HEK293 (cell line): ENCODE results near the gene MAML3.
A peak's percentile ranks its signal among the peaks of the same experiment; 100 is the strongest.

Experiments used
- CTCF ChIA-PET: fragments of 350-600 bp; formaldehyde crosslinking; extraction: SDS; loops from one replicate; lab custom pipeline; 2021; ENCODE audit warnings: antibody characterized with exemption; lab: Yijun Ruan, JAX
- POLR2A ChIA-PET: fragments of 300-600 bp; formaldehyde crosslinking; extraction: SDS; loops from one replicate; lab custom pipeline; 2020; ENCODE audit warnings: antibody characterized with exemption, inconsistent platforms; lab: Yijun Ruan, JAX
- H3K27ac ChIP-seq: fragments of 200-500 bp; sonication (Bioruptor generic); 2 replicates; pipeline ENCODE4 v1.5.1; 2014; ENCODE audit warnings: low read depth, low read length, control low read depth, inconsistent platforms; ENCODE audit errors: extremely low read depth
- H3K36me3 ChIP-seq, 2 experiments: fragments of 200-500 bp in 1 of 2; sonication (Bioruptor generic) in 1 of 2; 1 replicate in 1 of 2; 2 replicates in 1 of 2; pipeline ENCODE4 v1.5.1; 2014 to 2017; ENCODE audit warnings: inconsistent platforms in 2 of 2, low read length in 2 of 2; ENCODE audit not compliant: control insufficient read depth in 2 of 2, insufficient read depth in 1 of 2
- H3K4me1 ChIP-seq: fragments of 200-500 bp; sonication (Bioruptor generic); 2 replicates; pipeline ENCODE4 v1.5.1; 2014; ENCODE audit warnings: mild to moderate bottlenecking, low read length, inconsistent platforms; ENCODE audit not compliant: control insufficient read depth, insufficient read depth
- H3K4me3 ChIP-seq: 2 replicates; pipeline ENCODE4 v1.5.1; 2011; ENCODE audit warnings: low read depth, mild to moderate bottlenecking, control low read depth, low read length, moderate library complexity
- H3K9me3 ChIP-seq: fragments of 200-500 bp; sonication (Bioruptor generic); 2 replicates; pipeline ENCODE4 v1.5.1; 2014; ENCODE audit warnings: low read depth, low read length, inconsistent platforms; ENCODE audit not compliant: control insufficient read depth, insufficient read depth
- ATF2 ChIP-seq: fragments of 450-650 bp; formaldehyde crosslinking; IDR thresholded peaks from 2 replicates; pipeline ENCODE4 v1.5.1; 2016; ENCODE audit warnings: missing biosample characterization, missing genetic modification characterization, low read depth
- HIC1 ChIP-seq: fragments of 450-650 bp; formaldehyde crosslinking; IDR thresholded peaks from 2 replicates; pipeline ENCODE4 v1.5.1; 2016; ENCODE audit warnings: missing biosample characterization, missing genetic modification characterization
- MYNN ChIP-seq: fragments of 450-650 bp; formaldehyde crosslinking; IDR thresholded peaks from 2 replicates; pipeline ENCODE4 v1.5.1; 2016; ENCODE audit warnings: missing biosample characterization, missing genetic modification characterization, borderline replicate concordance
- MZF1 ChIP-seq: fragments of 450-650 bp; formaldehyde crosslinking; IDR thresholded peaks from 2 replicates; pipeline ENCODE4 v1.5.1; 2017; ENCODE audit warnings: missing biosample characterization, missing genetic modification characterization, borderline replicate concordance
- OVOL3 ChIP-seq: fragments of 450-650 bp; formaldehyde crosslinking; IDR thresholded peaks from 2 replicates; pipeline ENCODE4 v1.5.1; 2016; ENCODE audit warnings: missing biosample characterization, missing genetic modification characterization
- PRDM10 ChIP-seq: fragments of 450-650 bp; formaldehyde crosslinking; IDR thresholded peaks from 2 replicates; pipeline ENCODE4 v1.5.1; 2016; ENCODE audit warnings: missing biosample characterization, missing genetic modification characterization
- PRDM6 ChIP-seq: fragments of 450-650 bp; formaldehyde crosslinking; IDR thresholded peaks from 2 replicates; pipeline ENCODE4 v1.5.1; 2017; ENCODE audit warnings: missing biosample characterization, missing genetic modification characterization
- SALL2 ChIP-seq: fragments of 450-650 bp; formaldehyde crosslinking; IDR thresholded peaks from 2 replicates; pipeline ENCODE4 v1.5.0; 2017; ENCODE audit warnings: missing biosample characterization, mild to moderate bottlenecking, missing genetic modification characterization, borderline replicate concordance
- ZNF10 ChIP-seq: fragments of 450-650 bp; formaldehyde crosslinking; IDR thresholded peaks from 2 replicates; pipeline ENCODE4 v1.5.1; 2017; ENCODE audit warnings: missing biosample characterization, missing genetic modification characterization
- ZNF132 ChIP-seq: fragments of 450-650 bp; formaldehyde crosslinking; IDR thresholded peaks from 2 replicates; pipeline ENCODE4 v1.5.1; 2017; ENCODE audit warnings: missing biosample characterization, missing genetic modification characterization, borderline replicate concordance
- ZNF133 ChIP-seq: fragments of 450-650 bp; formaldehyde crosslinking; IDR thresholded peaks from 2 replicates; pipeline ENCODE4 v1.5.1; 2016; ENCODE audit warnings: missing biosample characterization, missing genetic modification characterization
- ZNF423 ChIP-seq: fragments of 450-650 bp; formaldehyde crosslinking; IDR thresholded peaks from 2 replicates; pipeline ENCODE4 v1.5.1; 2016; ENCODE audit warnings: missing biosample characterization, missing genetic modification characterization
- ZNF548 ChIP-seq: fragments of 450-650 bp; formaldehyde crosslinking; IDR thresholded peaks from 2 replicates; pipeline ENCODE4 v1.5.1; 2016; ENCODE audit warnings: missing biosample characterization, missing genetic modification characterization
- ZNF677 ChIP-seq: fragments of 450-650 bp; IDR thresholded peaks from 2 replicates; pipeline ENCODE4 v1.5.0; 2018; ENCODE audit warnings: missing biosample characterization, mild to moderate bottlenecking, missing genetic modification characterization, moderate library complexity
- ZSCAN30 ChIP-seq: fragments of 450-650 bp; IDR thresholded peaks from 2 replicates; pipeline ENCODE4 v1.5.1; 2018; ENCODE audit warnings: missing biosample characterization, mild to moderate bottlenecking, missing genetic modification characterization, moderate library complexity
- TF ChIP-seq, protein P1 (sequence below): fragments of 450-650 bp; formaldehyde crosslinking; IDR thresholded peaks from 2 replicates; pipeline ENCODE4 v1.5.1; 2016; ENCODE audit warnings: missing biosample characterization, missing genetic modification characterization, borderline replicate concordance

The MAML3 gene

DNA sequence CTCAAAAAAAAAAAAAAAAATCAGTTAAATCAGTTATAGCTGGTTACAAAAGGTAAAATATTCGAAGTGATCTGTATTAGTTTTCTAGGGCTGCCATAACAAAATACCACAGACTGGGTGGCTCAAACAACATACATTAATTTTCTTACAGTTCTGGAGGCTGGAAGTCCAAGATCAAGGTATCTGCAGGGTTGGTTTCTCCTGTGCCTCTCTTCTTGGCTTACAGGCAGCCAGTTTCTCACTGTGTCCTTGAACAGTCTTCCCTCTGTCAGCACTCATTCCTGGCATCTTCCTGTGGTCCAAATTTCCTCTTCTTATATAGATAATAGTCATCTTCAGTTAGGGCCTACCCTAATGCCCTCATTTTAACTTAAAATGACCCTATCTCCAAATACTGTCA, 248.5 kb downstream of the MAML3 start:
- TF ChIP-seq MYNN (tag by site-specific recombination) (no peak), ZNF548 (tag by site-specific recombination) (peak; percentile 97)
- CTCF ChIA-PET: interaction anchor here (0.6 kb wide), 2 partner anchors 9 to 1505 kb away, joined by 3 to 5 read pairs; no protein-coding TSS in a partner anchor
- POLR2A ChIA-PET: no interaction called here
- no peak overlapping the region for H3K4me3 ChIP-seq
- H3K36me3 ChIP-seq: no peaks in the 10 kb centered on the region
- no peaks in the 10 kb centered on the region for H3K4me1 ChIP-seq
- H3K9me3 ChIP-seq: no peaks in the 10 kb centered on the region
- H3K27ac ChIP-seq: no peak overlapping the region

DNA sequence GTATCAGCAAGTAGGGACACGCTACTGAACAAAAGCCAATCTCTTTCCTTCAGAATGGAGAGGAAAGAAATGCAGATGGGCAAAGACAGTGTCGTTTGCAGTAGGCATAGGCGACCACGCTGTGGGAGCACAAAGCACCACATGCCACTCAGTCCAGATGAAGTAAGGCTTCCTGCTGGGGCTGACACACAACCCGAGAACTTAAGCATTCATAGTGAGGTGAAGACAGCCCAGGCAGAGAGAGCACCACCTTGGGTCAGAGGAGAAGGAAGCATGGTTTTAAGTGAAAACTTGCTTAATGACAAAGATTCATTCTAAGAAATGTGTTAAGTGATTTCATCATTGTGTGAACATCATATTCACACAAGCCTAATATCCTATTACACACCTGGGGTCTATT, 249.6 kb downstream of the MAML3 start:
- no peak overlapping the region for H3K27ac ChIP-seq
- TF ChIP-seq SALL2 (tag by site-specific recombination) (no peak), ATF2 (tag by site-specific recombination) (no peak), OVOL3 (no peak), PRDM10 (tag by site-specific recombination) (no peak), ZNF677 (no peak), ZNF132 (tag by site-specific recombination) (no peak), ZNF423 (tag by site-specific recombination) (no peak), ZNF548 (tag by site-specific recombination) (no peak), ZNF10 (tag by site-specific recombination) (no peak), ZSCAN30 (no peak), MZF1 (tag by site-specific recombination) (no peak), PRDM6 (tag by site-specific recombination) (no peak), HIC1 (tag by site-specific recombination) (no peak), ZNF133 (tag by site-specific recombination) (no peak)
- TF ChIP-seq, protein P1, sequence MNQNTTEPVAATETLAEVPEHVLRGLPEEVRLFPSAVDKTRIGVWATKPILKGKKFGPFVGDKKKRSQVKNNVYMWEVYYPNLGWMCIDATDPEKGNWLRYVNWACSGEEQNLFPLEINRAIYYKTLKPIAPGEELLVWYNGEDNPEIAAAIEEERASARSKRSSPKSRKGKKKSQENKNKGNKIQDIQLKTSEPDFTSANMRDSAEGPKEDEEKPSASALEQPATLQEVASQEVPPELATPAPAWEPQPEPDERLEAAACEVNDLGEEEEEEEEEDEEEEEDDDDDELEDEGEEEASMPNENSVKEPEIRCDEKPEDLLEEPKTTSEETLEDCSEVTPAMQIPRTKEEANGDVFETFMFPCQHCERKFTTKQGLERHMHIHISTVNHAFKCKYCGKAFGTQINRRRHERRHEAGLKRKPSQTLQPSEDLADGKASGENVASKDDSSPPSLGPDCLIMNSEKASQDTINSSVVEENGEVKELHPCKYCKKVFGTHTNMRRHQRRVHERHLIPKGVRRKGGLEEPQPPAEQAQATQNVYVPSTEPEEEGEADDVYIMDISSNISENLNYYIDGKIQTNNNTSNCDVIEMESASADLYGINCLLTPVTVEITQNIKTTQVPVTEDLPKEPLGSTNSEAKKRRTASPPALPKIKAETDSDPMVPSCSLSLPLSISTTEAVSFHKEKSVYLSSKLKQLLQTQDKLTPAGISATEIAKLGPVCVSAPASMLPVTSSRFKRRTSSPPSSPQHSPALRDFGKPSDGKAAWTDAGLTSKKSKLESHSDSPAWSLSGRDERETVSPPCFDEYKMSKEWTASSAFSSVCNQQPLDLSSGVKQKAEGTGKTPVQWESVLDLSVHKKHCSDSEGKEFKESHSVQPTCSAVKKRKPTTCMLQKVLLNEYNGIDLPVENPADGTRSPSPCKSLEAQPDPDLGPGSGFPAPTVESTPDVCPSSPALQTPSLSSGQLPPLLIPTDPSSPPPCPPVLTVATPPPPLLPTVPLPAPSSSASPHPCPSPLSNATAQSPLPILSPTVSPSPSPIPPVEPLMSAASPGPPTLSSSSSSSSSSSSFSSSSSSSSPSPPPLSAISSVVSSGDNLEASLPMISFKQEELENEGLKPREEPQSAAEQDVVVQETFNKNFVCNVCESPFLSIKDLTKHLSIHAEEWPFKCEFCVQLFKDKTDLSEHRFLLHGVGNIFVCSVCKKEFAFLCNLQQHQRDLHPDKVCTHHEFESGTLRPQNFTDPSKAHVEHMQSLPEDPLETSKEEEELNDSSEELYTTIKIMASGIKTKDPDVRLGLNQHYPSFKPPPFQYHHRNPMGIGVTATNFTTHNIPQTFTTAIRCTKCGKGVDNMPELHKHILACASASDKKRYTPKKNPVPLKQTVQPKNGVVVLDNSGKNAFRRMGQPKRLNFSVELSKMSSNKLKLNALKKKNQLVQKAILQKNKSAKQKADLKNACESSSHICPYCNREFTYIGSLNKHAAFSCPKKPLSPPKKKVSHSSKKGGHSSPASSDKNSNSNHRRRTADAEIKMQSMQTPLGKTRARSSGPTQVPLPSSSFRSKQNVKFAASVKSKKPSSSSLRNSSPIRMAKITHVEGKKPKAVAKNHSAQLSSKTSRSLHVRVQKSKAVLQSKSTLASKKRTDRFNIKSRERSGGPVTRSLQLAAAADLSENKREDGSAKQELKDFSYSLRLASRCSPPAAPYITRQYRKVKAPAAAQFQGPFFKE (tag by site-specific recombination): no peak
- no peaks in the 10 kb centered on the region for H3K36me3 ChIP-seq
- H3K9me3 ChIP-seq: no peaks in the 10 kb centered on the region
- CTCF ChIA-PET: no interaction called here
- no peaks in the 10 kb centered on the region for H3K4me1 ChIP-seq
- POLR2A ChIA-PET: no interaction called here
- H3K4me3 ChIP-seq: no peak overlapping the region
